SK-N-SH (cell line): ENCODE data around the gene PSMD6.

ENCODE experiments used
- CHD2 ChIP-seq: fragments of 150-350 bp; IDR thresholded peaks from 2 replicates; pipeline ENCODE4 v1.6.1; 2018; ENCODE audit warnings: low read length; ENCODE audit not compliant: partially characterized antibody
- EP300 ChIP-seq, 2 experiments: IDR thresholded peaks; 2 replicates each; pipeline versions ENCODE4 v1.4.0 to v1.6.1; 2012; ENCODE audit warnings: borderline replicate concordance in 1 of 2, low read depth in 1 of 2, low read length in 1 of 2
- FOSL2 ChIP-seq: IDR thresholded peaks from 2 replicates; pipeline ENCODE4 v1.4.0; 2012; ENCODE audit warnings: low read depth, mild to moderate bottlenecking, moderate library complexity, borderline replicate concordance
- NFIC ChIP-seq: IDR thresholded peaks from 2 replicates; pipeline ENCODE4 v1.4.0; 2012; ENCODE audit warnings: borderline replicate concordance
- RFX5 ChIP-seq: IDR thresholded peaks from 2 replicates; pipeline ENCODE4 v1.6.1; 2012; ENCODE audit warnings: mild to moderate bottlenecking, improper control_type of control experiment, low read length
- SMC3 ChIP-seq: IDR thresholded peaks from 2 replicates; pipeline ENCODE4 v1.6.1; 2012; ENCODE audit warnings: low read depth, low read length, improper control_type of control experiment
- TAF1 ChIP-seq: IDR thresholded peaks from 2 replicates; pipeline ENCODE4 v1.6.1; 2012; ENCODE audit warnings: low read depth, mild to moderate bottlenecking, low read length, moderate library complexity, borderline replicate concordance
- YY1 ChIP-seq: IDR thresholded peaks from 2 replicates; pipeline ENCODE4 v1.4.0; 2012; ENCODE audit warnings: low read depth, mild to moderate bottlenecking
- TF ChIP-seq, protein P1 (sequence below): IDR thresholded peaks from 2 replicates; pipeline ENCODE4 v1.6.1; 2012; ENCODE audit warnings: mild to moderate bottlenecking, low read depth, low read length, moderate library complexity
- TF ChIP-seq, protein P2 (sequence below): fragments of 200-600 bp; sonication (generic); IDR thresholded peaks from 2 replicates; pipeline ENCODE4 v1.6.1; 2017; ENCODE audit warnings: antibody characterized with exemption, mild to moderate bottlenecking, moderate library complexity
- TF ChIP-seq, protein P3 (sequence below): IDR thresholded peaks from 2 replicates; pipeline ENCODE4 v1.4.0; 2012; ENCODE audit warnings: low read depth, borderline replicate concordance

DNA sequence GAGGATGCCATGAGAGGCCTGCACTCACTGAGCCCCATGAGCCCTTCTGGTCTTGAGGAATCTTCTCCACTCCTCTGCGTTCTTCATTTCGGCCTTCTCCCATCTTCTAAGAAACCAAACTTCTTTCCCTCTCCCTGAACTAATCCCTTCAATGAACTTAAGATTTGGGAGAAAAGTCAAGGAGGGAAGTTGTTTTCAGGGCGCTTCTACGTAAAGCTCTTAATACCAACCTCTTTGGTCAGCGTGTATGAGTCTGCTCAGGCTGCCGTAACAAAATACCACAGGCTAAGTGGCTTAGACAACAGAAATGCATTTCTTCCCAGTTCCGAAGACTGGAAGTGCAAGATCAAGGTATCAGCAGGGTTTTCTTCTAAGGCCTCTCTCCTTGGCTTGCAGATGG is 13.8 kb upstream of the PSMD6 start:
- TF ChIP-seq TAF1 = no peak
- no peak for TF ChIP-seq CHD2
- no peak for TF ChIP-seq NFIC
- no peak for TF ChIP-seq FOSL2
- TF ChIP-seq, protein P1, sequence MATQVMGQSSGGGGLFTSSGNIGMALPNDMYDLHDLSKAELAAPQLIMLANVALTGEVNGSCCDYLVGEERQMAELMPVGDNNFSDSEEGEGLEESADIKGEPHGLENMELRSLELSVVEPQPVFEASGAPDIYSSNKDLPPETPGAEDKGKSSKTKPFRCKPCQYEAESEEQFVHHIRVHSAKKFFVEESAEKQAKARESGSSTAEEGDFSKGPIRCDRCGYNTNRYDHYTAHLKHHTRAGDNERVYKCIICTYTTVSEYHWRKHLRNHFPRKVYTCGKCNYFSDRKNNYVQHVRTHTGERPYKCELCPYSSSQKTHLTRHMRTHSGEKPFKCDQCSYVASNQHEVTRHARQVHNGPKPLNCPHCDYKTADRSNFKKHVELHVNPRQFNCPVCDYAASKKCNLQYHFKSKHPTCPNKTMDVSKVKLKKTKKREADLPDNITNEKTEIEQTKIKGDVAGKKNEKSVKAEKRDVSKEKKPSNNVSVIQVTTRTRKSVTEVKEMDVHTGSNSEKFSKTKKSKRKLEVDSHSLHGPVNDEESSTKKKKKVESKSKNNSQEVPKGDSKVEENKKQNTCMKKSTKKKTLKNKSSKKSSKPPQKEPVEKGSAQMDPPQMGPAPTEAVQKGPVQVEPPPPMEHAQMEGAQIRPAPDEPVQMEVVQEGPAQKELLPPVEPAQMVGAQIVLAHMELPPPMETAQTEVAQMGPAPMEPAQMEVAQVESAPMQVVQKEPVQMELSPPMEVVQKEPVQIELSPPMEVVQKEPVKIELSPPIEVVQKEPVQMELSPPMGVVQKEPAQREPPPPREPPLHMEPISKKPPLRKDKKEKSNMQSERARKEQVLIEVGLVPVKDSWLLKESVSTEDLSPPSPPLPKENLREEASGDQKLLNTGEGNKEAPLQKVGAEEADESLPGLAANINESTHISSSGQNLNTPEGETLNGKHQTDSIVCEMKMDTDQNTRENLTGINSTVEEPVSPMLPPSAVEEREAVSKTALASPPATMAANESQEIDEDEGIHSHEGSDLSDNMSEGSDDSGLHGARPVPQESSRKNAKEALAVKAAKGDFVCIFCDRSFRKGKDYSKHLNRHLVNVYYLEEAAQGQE = no peak
- no peak for TF ChIP-seq EP300 (IDR thresholded peaks at IDR 0.05; ENCODE audit: borderline replicate concordance in 1 of 2, low read depth in 1 of 2, low read length in 1 of 2)
- TF ChIP-seq, protein P2, sequence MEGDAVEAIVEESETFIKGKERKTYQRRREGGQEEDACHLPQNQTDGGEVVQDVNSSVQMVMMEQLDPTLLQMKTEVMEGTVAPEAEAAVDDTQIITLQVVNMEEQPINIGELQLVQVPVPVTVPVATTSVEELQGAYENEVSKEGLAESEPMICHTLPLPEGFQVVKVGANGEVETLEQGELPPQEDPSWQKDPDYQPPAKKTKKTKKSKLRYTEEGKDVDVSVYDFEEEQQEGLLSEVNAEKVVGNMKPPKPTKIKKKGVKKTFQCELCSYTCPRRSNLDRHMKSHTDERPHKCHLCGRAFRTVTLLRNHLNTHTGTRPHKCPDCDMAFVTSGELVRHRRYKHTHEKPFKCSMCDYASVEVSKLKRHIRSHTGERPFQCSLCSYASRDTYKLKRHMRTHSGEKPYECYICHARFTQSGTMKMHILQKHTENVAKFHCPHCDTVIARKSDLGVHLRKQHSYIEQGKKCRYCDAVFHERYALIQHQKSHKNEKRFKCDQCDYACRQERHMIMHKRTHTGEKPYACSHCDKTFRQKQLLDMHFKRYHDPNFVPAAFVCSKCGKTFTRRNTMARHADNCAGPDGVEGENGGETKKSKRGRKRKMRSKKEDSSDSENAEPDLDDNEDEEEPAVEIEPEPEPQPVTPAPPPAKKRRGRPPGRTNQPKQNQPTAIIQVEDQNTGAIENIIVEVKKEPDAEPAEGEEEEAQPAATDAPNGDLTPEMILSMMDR = no peak
- TF ChIP-seq SMC3 = no peak
- TF ChIP-seq RFX5 = no peak
- TF ChIP-seq, protein P3, sequence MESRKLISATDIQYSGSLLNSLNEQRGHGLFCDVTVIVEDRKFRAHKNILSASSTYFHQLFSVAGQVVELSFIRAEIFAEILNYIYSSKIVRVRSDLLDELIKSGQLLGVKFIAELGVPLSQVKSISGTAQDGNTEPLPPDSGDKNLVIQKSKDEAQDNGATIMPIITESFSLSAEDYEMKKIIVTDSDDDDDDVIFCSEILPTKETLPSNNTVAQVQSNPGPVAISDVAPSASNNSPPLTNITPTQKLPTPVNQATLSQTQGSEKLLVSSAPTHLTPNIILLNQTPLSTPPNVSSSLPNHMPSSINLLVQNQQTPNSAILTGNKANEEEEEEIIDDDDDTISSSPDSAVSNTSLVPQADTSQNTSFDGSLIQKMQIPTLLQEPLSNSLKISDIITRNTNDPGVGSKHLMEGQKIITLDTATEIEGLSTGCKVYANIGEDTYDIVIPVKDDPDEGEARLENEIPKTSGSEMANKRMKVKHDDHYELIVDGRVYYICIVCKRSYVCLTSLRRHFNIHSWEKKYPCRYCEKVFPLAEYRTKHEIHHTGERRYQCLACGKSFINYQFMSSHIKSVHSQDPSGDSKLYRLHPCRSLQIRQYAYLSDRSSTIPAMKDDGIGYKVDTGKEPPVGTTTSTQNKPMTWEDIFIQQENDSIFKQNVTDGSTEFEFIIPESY = no peak
- TF ChIP-seq YY1 = no peak
